NCI-H1694 treated with DMSO at 0.1 percent for 48 hours (cell line): ENCODE results near the gene SMURF1.
"Not testable (repeated sequence)": the region's sequence is repeated elsewhere in the genome, so short reads cannot be mapped to it uniquely, and the experiment has no call there.

Source experiments
- DNase-seq: peaks from one replicate; lab custom pipeline; 2025; lab: John Stamatoyannopoulos, UW

Gene SMURF1

DNA sequence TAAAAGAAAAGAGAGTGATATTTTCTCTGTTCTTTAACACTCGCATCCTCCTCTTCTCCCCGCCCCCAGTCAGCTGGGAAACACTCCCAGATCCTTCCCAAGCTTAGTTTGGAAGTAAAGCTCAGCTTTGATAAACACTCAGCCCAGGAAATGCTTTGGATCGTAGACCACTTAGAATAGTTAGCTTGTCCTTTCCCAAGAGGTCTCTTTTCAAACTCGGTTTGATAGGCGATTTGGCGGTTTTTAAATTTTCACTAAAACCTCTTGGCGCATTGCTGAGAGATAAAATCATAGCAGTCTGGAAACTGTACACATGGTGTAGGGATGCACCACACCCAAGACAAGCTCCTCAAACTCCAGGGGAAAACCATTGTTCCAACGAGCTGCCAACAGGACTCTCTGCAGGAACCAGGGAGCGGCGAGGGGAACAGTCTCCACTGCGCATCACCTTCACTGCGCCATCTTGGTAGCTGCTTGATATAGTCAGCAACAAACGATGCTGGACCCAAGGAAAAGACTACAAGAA lies 22.3 kb downstream of the SMURF1 start:
- no peak for DNase-seq

DNA sequence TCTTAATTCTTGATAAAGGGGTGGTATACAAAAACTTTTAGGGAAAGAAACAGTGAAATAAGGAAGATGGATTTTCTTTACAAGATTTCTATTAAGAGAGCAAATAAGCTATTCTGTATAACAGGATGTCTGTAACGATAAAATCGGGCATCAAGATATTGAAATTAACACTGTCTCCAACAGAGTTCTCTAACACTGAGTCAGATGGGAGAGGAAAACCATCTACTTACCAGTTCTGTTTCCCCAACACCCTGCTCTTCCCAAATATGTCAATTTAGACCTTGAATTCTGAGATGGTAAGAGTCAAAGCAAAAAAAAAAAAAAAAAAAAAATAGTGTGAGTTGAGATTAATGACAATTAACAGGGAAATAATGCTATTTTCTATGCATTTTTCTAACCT lies 23.0 kb downstream of the SMURF1 start:
- DNase-seq = no peak

GRCh38 chr7:99120501-99120900 lies 23.4 kb downstream of the SMURF1 start:
- no peak for DNase-seq

DNA sequence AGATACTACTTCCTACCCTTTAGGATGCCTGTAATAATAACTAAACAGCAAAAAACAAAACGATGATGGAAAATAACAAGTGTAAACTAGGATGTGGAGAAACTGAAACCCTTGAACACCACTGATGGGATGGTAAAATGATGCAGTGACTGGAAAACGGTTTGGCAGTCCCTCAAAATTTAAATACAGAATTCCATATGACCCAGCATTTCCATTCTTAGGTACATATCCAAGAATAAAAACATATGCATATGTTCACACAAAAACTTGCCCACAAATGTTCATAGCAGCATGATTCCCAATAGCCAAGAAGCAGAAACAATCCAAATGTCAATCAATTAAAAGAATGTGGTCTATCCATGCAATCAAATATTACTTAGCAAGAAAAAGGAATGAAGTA lies 25.8 kb downstream of the SMURF1 start:
- DNase-seq = no peak

GRCh38 chr7:99116144-99116543 lies 27.8 kb downstream of the SMURF1 start:
- no peak for DNase-seq

- no peak for DNase-seq
Observed at GRCh38 chr7:99115379-99115778, 28.5 kb downstream of the SMURF1 start.

GRCh38 chr7:99112979-99113378 lies 30.9 kb downstream of the SMURF1 start:
- DNase-seq = no peak

DNA sequence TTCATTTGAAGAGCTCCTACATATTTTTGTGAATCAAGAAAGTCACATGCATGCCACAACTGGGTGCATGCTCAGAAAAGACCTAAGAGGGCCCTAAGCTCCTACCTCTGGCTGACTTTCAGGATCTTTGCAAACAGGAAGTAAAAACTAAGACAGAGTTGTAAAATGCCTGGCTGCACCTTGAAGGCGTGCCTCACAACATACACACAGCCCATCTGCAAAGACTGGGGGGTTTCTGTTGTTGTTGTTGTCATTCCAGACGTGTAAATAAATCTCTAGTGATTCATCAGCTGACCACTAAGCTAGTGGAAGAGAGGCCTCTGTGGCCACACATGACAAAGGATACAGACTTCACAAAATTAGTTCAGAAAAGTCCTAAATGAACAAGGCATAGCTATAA lies 31.8 kb downstream of the SMURF1 start:
- no peak for DNase-seq

GRCh38 chr7:99111591-99111990 lies 32.3 kb downstream of the SMURF1 start:
- DNase-seq = no peak

- DNase-seq = peak; percentile 72
Observed at GRCh38 chr7:99109108-99110051, 34.5 kb downstream of the SMURF1 start.

DNA sequence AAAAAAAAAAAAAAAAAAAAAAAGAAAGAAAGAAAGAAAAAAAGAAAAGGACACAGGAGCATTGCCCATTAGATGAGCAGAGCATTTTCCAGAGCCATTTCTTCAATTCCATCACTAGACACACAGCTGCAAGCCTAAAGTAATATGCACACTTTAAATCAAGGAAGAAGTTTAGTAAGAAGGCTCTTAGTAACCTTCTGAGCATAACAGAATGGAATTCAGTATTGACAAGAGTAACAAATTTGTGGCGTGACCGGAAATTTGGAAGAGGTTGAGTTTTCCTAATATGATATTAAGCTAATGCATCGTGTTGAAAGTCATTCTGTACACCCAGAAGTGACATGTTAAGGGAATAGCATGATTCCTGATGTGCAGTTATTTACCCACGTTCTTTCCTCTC lies 35.3 kb downstream of the SMURF1 start:
- no peak for DNase-seq

- no peak for DNase-seq
Observed at GRCh38 chr7:99106821-99107241, 37.1 kb downstream of the SMURF1 start.

DNA sequence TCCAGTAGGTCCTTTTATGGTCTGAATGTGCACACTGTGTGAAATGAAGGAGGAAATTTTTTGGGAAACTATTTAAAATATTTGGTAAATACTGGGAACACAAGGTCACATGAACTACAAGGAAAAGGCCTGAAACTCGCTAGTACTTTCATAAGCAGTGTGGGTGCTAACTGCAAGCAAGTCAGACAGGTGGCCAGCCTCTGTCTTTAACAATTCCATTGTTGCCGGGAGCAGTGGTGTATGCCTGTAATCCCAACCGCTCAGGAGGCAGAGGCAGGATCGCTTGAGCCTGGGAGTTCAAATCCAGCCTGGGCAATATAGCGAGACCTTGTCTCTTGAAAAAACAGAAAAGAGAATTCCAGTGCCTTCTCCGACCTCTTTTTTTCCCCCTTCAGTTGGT lies 37.5 kb downstream of the SMURF1 start:
- DNase-seq = no peak

DNA sequence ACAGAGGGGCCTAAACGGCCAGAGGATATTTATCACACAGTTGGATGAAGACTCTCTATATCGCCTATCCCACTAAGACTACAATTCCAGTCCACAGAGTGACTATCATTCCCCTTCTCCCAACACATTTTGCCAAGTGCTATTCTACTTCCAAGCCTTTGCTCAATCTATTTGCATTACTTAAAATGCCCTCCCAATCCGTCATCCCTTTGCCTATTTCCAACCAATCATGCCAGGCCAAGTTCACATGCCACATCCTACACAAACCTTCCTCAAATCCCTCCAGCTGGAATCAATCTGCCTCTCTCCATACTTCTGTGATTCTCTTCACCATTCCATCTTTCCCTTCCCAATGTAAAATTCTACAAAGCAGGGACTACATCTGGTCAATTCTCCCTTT lies 38.2 kb downstream of the SMURF1 start:
- no peak for DNase-seq

GRCh38 chr7:99104631-99105030 lies 39.3 kb downstream of the SMURF1 start:
- no peak for DNase-seq

- DNase-seq = not testable (repeated sequence)
Observed at GRCh38 chr7:99103836-99104235, 40.1 kb downstream of the SMURF1 start.

- DNase-seq = no peak
Observed at GRCh38 chr7:99102809-99103690, 40.9 kb downstream of the SMURF1 start.

- no peak for DNase-seq
Observed at GRCh38 chr7:99102361-99102760, 41.5 kb downstream of the SMURF1 start.

GRCh38 chr7:99101516-99101915 lies 42.4 kb downstream of the SMURF1 start:
- not testable (repeated sequence) for DNase-seq

DNA sequence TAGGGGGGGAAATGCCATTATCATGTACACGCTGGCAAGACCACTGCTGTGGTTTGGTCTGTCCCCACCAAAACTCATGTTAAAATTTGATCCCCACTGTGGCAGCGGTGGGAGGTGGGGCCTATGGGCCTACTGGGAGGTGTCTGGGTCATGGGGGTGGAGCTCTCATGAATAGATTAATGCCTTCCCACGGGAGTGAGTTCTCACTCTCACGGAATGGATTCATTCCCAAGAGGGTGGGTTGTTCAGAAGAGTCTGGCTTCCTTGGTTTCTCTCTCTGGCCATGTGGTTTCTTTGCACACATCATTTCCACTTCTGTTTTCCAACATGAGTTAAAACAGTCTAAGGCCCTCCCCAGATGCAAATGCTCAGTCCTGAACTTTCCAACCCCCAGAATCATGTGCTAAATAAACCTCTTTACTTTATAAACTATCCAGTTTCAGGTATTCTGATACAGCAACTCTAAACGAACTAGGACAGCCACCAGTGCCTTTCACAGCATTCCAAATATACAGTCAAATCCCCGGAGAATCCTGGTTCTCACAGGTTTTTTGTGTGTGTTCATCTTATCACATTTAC lies 44.3 kb downstream of the SMURF1 start:
- no peak for DNase-seq

DNA sequence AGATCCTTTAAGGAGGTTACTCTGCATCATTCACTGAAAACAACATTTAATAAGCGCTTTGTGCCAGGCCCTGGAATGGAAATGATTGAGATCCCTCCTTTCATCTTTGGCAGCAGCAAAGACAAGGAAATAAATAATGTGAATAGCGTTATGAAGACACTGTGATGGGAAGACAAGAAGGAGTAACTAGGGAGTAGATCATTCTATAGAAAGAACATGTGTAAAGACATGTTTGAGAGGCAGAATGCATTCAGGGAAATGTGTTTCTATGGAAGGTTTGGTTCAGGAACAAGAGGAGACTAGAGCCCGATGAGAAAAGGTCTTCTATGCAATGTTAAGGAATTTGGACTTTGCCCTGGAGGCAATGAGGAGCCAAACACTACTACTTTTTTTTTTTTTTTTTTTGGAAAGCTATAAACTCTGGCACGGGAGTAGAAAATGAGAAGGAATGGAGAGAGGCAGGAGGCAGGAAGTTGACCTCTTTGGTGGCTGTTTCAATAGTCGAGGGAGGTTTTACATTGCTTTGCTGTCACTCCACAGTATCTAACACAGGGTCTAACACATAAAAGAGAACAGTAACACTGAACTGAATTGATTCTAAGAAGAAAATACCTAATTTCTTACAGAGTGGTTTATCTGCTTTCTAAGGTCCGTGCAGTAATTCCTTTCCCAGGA lies 44.9 kb downstream of the SMURF1 start:
- DNase-seq = no peak
